Kidney (tissue), 14 donors: ENCODE data around the gene CCDC66. TPM values are rescaled to one million over a fixed set of nuclear protein-coding genes. Genes with fewer than 3 reads are reported as not detected.

Experiments
- DNase-seq, 5 donors: peaks; one replicate each; pipeline ENCODE4 v3.0.0-alpha.2; 2013 to 2020
- FAIRE-seq: peaks from 2 replicates; lab custom pipeline; 2012; peaks lifted over from hg19 to GRCh38; lab: Jason Lieb, UNC
- H3K27ac ChIP-seq, 2 donors: one replicate each; pipeline ENCODE4 v1.7.0; 2013; ENCODE audit warnings: low read depth in 2 of 2, low read length in 2 of 2, inconsistent platforms in 1 of 2
- H3K27me3 ChIP-seq: one replicate; pipeline ENCODE4 v1.7.1; 2013; ENCODE audit warnings: low read length, inconsistent platforms; ENCODE audit not compliant: control insufficient read depth, insufficient read depth
- H3K36me3 ChIP-seq, 3 donors: one replicate each; pipeline versions ENCODE4 v1.7.0 to v1.7.1; 2013; ENCODE audit warnings: low read length in 3 of 3, control low read depth in 1 of 3, inconsistent platforms in 1 of 3; ENCODE audit not compliant: insufficient read depth in 3 of 3, control insufficient read depth in 2 of 3
- H3K4me1 ChIP-seq, 3 donors: one replicate each; pipeline versions ENCODE4 v1.7.0 to v1.7.1; 2013; ENCODE audit warnings: low read length in 3 of 3, inconsistent platforms in 1 of 3, low read depth in 1 of 3; ENCODE audit not compliant: control insufficient read depth in 2 of 3, insufficient read depth in 2 of 3
- H3K4me3 ChIP-seq, 3 donors: one replicate each; pipeline versions ENCODE4 v1.7.0 to v1.8.1; 2013; ENCODE audit warnings: low read length in 3 of 3, control low read depth in 1 of 3, inconsistent platforms in 1 of 3
- H3K9ac ChIP-seq, 3 donors: one replicate each; pipeline versions ENCODE4 v1.7.0 to v1.7.1; 2013; ENCODE audit warnings: low read length in 3 of 3, control low read depth in 1 of 3, inconsistent platforms in 1 of 3
- H3K9me3 ChIP-seq, 3 donors: one replicate each; pipeline versions ENCODE4 v1.7.0 to v1.7.1; 2013; ENCODE audit warnings: low read length in 3 of 3, control low read depth in 1 of 3, inconsistent platforms in 1 of 3; ENCODE audit not compliant: control insufficient read depth in 2 of 3, insufficient read depth in 1 of 3
- intact Hi-C: fragments of 100-400 bp; cut with DNase I; formaldehyde crosslinking; loops from one replicate; pipeline ENCODE4 v1.11.1; 2022
- polyA plus RNA-seq: library from polyadenylated mRNA; stranded (reverse); fragments of 350-450 nt; fragmentation: Illumina TruSeq; extraction: RNeasy Lipid Tissue Mini Kit (QIAGEN cat#74804); gene quantifications from one replicate; pipeline ENCODE4 v1.2.3, GENCODE V29; 2014; ENCODE audit warnings: low read depth, low replicate concordance; ENCODE audit not compliant: insufficient read depth
- total RNA-seq: library from RNA; stranded (reverse); fragmentation: NEBNext Ultra II Directional; extraction: Animal tissue kit (Norgen Biotek cat#: 25700); gene quantifications from one replicate; pipeline ENCODE4 v1.2.1, GENCODE V29; 2021
- TF ChIP-seq, protein P1 (sequence below): IDR thresholded peaks from 3 replicates; pipeline ENCODE4 v1.5.1; 2012; ENCODE audit warnings: mild to moderate bottlenecking, moderate library complexity, borderline replicate concordance; ENCODE audit not compliant: insufficient read depth; ENCODE audit errors: extremely low read depth
- donor health status: control.
- donor health status: control.
- donor health status: control.
- donor health status: control.
- donor health status: control.
- donor health status: DM: yes; HTN: yes; CAD: no.
- donor health status: Normal renal cell carcinoma (clear cell type).

The CCDC66 gene
- total and polyA plus RNA-seq, 2 donors from 2014 or later, result 7.9 to 31.3 TPM

DNA sequence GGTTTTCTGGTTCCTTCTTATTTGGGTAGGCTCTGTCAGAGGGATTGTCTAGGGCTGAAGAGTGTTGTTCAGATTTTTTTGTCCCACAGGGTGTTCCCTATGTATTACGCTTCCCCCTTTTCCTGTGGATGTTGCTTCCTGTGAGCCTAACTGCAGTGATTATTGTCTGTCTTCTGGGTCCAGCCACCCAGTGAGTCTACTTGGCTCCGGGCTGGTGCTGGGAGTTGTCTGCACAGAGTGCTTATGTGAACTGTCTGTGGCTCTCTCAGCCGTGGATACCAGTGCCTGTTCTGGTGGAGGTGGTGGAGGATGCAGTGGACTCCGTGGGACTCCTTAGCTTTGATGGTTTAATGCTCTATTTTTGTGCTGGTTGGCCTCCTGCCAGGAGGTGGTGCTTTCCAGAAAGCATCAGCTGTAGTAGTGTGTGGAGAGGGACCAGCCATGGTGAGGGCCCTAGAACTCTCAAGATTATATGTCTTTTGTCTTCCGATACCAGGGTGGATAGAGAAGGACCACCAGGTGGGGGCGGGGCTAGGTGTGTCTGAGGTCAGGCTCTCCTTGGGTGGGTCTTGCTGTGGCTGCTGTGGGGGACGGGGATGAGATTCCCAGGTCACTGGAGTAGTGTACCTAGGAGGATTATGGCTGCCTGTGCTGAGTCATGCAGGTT, 53.8 kb downstream of the CCDC66 start:
- H3K4me3 ChIP-seq, result no peak overlapping the region
- TF ChIP-seq, protein P1, sequence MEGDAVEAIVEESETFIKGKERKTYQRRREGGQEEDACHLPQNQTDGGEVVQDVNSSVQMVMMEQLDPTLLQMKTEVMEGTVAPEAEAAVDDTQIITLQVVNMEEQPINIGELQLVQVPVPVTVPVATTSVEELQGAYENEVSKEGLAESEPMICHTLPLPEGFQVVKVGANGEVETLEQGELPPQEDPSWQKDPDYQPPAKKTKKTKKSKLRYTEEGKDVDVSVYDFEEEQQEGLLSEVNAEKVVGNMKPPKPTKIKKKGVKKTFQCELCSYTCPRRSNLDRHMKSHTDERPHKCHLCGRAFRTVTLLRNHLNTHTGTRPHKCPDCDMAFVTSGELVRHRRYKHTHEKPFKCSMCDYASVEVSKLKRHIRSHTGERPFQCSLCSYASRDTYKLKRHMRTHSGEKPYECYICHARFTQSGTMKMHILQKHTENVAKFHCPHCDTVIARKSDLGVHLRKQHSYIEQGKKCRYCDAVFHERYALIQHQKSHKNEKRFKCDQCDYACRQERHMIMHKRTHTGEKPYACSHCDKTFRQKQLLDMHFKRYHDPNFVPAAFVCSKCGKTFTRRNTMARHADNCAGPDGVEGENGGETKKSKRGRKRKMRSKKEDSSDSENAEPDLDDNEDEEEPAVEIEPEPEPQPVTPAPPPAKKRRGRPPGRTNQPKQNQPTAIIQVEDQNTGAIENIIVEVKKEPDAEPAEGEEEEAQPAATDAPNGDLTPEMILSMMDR, result no peak
- H3K36me3 ChIP-seq, result peaks cover 2 to 7% (median 6%) of the 10 kb centered on the region in 3 donors
- FAIRE-seq (no peak), DNase-seq (no peak)
- peaks cover 0 to 12% (median 0%) of the 10 kb centered on the region in 3 donors for H3K4me1 ChIP-seq
- H3K9me3 ChIP-seq, result no peaks in the 10 kb centered on the region
- no peak overlapping the region for H3K9ac ChIP-seq
- H3K27me3 ChIP-seq, result no peaks in the 10 kb centered on the region
- H3K27ac ChIP-seq, result no peak overlapping the region
- intact Hi-C loops, result no loop called here

DNA sequence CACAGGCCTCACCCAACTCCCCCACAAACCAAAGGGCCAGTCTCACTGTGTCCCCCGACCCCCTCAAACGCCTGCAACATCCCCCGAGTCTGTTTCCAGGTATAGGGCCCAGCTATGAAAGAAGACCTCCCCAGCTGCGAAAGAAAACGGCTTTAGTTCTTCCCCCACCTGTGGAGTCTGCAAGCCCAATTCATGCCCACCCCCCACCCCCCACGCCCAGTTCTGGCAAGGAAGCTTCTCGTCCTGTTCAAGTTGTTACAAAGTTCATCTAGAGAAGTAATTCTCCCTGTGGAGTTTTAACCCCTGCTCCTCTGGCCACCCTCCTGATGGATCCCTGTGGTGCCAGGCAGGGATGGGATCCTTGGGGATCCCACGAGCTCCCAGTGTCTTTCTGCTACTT, 54.4 kb downstream of the CCDC66 start:
- no peak overlapping the region for H3K27ac ChIP-seq
- no peaks in the 10 kb centered on the region for H3K9me3 ChIP-seq
- intact Hi-C loops, result no loop called here
- DNase-seq (no peak), FAIRE-seq (no peak)
- no peak overlapping the region for H3K4me3 ChIP-seq
- no peaks in the 10 kb centered on the region for H3K27me3 ChIP-seq
- H3K4me1 ChIP-seq, result peaks cover 0 to 12% (median 0%) of the 10 kb centered on the region in 3 donors
- peaks cover 4 to 6% (median 5%) of the 10 kb centered on the region in 3 donors for H3K36me3 ChIP-seq
- TF ChIP-seq, protein P1, result no peak
- H3K9ac ChIP-seq, result no peak overlapping the region

DNA sequence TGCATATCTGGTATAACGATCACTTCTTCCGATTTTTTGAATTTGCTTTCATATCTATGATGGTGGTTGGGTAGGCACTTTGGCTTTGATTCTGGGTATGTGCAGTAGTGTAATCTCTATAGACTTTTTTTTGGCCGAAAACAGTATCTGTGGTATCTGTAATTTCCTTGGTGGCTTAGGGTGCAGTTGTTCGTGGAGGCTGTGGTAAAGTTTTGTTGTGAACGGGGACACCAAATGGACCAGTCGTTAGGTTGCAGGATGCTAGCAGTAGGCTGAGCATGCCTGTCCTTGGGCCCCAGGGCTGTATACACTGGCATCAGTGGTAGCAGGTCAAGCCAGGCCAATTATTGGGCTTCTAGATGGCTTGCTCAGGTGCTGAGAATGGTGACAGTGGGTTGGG, 55.2 kb downstream of the CCDC66 start:
- H3K27ac ChIP-seq, result no peak overlapping the region

More for the DNA sequence above, 55.2 kb downstream of the CCDC66 start:
- Histone ChIP-seq H3K9me3 (no peaks in the 10 kb centered on the region), H3K27me3 (no peaks in the 10 kb centered on the region), H3K9ac (no peak overlapping the region), H3K36me3 (peaks cover 4 to 6% (median 5%) of the 10 kb centered on the region in 3 donors), H3K4me3 (no peak overlapping the region), H3K4me1 (peaks cover 0 to 12% (median 0%) of the 10 kb centered on the region in 3 donors)
- DNase-seq (no peak), FAIRE-seq (no peak)
- TF ChIP-seq, protein P1, result no peak
- intact Hi-C loops, result no loop called here
